Cardiac muscle cell (in vitro differentiated cells and primary cell): ENCODE data around the gene SHISAL1. TPM values are rescaled to one million over a fixed set of nuclear protein-coding genes. Genes with fewer than 3 reads are reported as not detected.
A peak's percentile ranks its signal among the peaks of the same experiment; 100 is the strongest.

ENCODE experiments used
- DNase-seq, 2 donors: peaks; one replicate each; pipeline versions ENCODE4 v3.0.0 to v3.0.0-alpha.2; 2010 to 2017; ENCODE audit warnings: low read depth in 1 of 2, low spot score in 1 of 2
- H3K27ac ChIP-seq: fragments of 200-600 bp; sonication (generic); 2 replicates; pipeline ENCODE4 v1.5.1; 2016
- H3K27me3 ChIP-seq: fragments of 200-600 bp; sonication (generic); 2 replicates; pipeline ENCODE4 v1.6.0; 2016; ENCODE audit warnings: control low read depth
- H3K36me3 ChIP-seq: fragments of 200-600 bp; sonication (generic); 2 replicates; pipeline ENCODE4 v1.5.1; 2016; ENCODE audit warnings: control low read depth
- H3K4me1 ChIP-seq: fragments of 200-600 bp; sonication (generic); 2 replicates; pipeline ENCODE4 v1.8.1; 2017; ENCODE audit warnings: low read depth, mild to moderate bottlenecking, mixed run types
- H3K4me3 ChIP-seq: fragments of 200-600 bp; sonication (generic); 2 replicates; pipeline ENCODE4 v1.5.1; 2016; ENCODE audit warnings: mild to moderate bottlenecking
- H3K9me3 ChIP-seq: fragments of 200-600 bp; sonication (generic); 2 replicates; pipeline ENCODE4 v1.5.1; 2017; ENCODE audit warnings: low read depth, mild to moderate bottlenecking, control low read depth
- polyA plus RNA-seq: library from polyadenylated mRNA; unstranded; fragments of >200 nt; fragmentation: Nextera tagmentation; extraction: Ambion mirVana; gene quantifications from 2 replicates; pipeline ENCODE4 v1.2.1, GENCODE V29; 2016
- total RNA-seq: library from RNA; depleted of rRNA; stranded (reverse); fragments of >200 nt; gene quantifications from 2 replicates; pipeline ENCODE4 v1.2.3, GENCODE V29; 2016
- TF ChIP-seq, protein P1 (sequence below): IDR thresholded peaks from 2 replicates; pipeline ENCODE4 v1.5.1; 2012; ENCODE audit warnings: low read depth, mild to moderate bottlenecking, low read length

SHISAL1 gene
- total and polyA plus RNA-seq, 2 experiments from 2014 or later, result 0.40 to 2.8 TPM

DNA sequence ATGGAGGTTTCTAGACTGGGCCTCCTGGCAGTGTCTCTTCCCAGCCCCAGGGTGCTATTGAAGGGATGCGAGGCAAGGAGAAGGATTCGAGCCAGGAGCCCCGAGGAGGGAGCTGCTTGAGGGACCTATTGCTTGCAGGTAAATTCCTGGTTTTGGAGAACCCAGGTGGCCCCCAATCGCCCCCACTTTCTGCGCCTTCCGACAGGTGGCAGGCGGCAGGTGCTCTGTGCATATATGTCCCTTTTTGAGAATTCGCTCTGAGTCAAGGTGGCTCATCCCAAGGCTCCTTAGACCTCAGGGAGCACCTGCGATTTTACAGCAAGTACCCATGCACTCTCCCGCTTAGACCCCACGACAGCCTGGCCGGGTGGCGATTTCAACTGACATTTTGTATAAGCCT is 40.3 kb upstream of the SHISAL1 start:
- TF ChIP-seq, protein P1, sequence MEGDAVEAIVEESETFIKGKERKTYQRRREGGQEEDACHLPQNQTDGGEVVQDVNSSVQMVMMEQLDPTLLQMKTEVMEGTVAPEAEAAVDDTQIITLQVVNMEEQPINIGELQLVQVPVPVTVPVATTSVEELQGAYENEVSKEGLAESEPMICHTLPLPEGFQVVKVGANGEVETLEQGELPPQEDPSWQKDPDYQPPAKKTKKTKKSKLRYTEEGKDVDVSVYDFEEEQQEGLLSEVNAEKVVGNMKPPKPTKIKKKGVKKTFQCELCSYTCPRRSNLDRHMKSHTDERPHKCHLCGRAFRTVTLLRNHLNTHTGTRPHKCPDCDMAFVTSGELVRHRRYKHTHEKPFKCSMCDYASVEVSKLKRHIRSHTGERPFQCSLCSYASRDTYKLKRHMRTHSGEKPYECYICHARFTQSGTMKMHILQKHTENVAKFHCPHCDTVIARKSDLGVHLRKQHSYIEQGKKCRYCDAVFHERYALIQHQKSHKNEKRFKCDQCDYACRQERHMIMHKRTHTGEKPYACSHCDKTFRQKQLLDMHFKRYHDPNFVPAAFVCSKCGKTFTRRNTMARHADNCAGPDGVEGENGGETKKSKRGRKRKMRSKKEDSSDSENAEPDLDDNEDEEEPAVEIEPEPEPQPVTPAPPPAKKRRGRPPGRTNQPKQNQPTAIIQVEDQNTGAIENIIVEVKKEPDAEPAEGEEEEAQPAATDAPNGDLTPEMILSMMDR, result no peak
- Histone ChIP-seq H3K4me1 (peaks cover 15% of the 10 kb centered on the region), H3K9me3 (no peaks in the 10 kb centered on the region), H3K36me3 (no peaks in the 10 kb centered on the region), H3K4me3 (no peak overlapping the region), H3K27ac (no peak overlapping the region), H3K27me3 (no peaks in the 10 kb centered on the region)
- DNase-seq, result no peak

DNA sequence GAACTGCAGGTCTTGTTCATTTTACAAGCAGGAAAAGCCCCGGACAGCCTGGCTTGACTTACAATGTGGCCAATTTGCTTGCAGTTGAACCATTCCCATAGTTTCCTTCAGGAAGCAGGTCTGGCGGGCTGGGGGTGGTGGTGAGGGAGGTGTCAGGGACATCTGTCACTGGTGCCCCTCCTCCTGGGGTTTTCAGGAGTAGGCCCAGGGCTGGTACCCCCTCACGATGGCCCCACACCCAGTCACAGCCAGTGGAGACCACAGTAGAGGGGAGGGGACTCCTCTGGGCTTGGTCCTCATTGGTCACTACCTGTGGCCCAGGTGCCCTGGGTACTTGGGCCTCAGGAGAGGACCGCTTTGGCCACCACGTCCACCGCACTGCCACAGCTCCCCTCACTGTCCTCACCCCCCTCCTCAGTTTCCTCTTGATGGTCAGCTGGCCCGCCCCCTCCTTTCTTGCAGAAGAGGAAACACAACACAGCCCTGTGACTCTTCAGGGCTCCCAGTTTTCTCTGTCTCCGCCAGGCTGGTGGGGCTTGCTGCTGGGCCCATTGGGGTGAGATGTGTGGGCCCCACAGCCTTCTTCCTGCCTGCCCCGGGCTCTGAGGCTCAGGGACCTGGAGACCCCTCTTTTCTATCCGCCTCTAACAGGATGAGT is 39.8 kb upstream of the SHISAL1 start:
- Histone ChIP-seq H3K4me1 (peaks cover 18% of the 10 kb centered on the region), H3K4me3 (no peak overlapping the region), H3K9me3 (no peaks in the 10 kb centered on the region), H3K27me3 (no peaks in the 10 kb centered on the region), H3K36me3 (no peaks in the 10 kb centered on the region), H3K27ac (no peak overlapping the region)
- TF ChIP-seq, protein P1, result no peak
- no peak for DNase-seq

DNA sequence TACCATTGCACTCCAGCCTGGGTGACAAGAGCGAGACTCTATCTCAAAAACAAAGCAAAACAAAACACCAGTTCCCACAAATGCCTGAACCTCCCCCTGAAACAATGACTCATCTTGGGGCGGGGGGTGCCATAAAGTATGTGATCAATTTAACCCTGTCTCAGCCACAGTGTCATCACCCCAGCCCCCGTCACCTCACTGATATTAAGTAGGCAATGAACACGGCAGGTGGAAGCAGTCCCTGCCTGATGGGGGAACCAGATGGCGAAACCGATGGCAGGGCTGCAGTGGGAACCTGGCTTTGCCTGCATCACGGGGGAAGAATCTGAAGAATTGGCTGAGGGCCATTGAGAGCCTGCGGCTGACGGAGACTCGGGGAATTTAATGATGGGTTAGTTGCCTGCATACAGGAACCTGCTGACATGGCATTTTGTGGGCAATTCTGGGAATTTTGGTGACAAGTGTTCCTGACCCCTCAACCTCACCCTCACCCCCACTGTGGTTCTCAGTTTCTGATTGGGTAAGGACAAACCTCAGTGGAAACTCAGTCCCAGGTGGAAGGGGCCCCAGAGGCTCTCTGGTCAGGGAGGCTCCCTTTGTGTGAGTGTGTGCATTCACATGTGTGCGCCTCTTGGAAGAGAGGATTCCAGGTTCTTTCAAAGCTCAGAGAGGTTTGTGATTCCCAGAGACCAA is 39.1 kb upstream of the SHISAL1 start:
- Histone ChIP-seq H3K4me3 (no peak overlapping the region), H3K27me3 (no peaks in the 10 kb centered on the region), H3K36me3 (no peaks in the 10 kb centered on the region), H3K9me3 (no peaks in the 10 kb centered on the region), H3K27ac (no peak overlapping the region), H3K4me1 (peaks cover 25% of the 10 kb centered on the region)
- TF ChIP-seq, protein P1, result no peak
- DNase-seq, result peak; percentile 42 to 91

DNA sequence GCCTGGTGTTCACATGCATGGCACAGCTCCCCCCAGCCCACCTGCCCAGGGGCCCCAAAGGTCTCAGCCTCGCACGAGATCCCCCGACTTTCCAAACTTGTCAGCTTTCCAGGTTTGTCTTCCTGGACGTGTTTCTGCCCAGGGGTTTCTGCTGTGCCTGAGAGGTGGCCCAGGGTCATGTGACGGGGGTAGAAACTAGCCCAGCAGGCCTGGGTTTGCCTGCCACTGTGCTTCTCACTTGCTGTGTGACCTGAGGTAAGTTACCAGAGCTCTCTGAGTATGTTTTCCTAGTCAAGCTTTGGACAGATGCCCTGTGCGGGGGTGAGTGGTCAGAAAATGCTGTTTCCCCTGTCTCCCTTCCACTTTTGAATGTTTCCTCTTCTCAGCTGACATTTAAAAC is 38.3 kb upstream of the SHISAL1 start:
- H3K4me1 ChIP-seq, result peaks cover 25% of the 10 kb centered on the region
- no peaks in the 10 kb centered on the region for H3K9me3 ChIP-seq
- H3K27ac ChIP-seq, result no peak overlapping the region
- no peak for DNase-seq
- TF ChIP-seq, protein P1, result no peak
- no peaks in the 10 kb centered on the region for H3K36me3 ChIP-seq
- no peaks in the 10 kb centered on the region for H3K27me3 ChIP-seq
- no peak overlapping the region for H3K4me3 ChIP-seq

DNA sequence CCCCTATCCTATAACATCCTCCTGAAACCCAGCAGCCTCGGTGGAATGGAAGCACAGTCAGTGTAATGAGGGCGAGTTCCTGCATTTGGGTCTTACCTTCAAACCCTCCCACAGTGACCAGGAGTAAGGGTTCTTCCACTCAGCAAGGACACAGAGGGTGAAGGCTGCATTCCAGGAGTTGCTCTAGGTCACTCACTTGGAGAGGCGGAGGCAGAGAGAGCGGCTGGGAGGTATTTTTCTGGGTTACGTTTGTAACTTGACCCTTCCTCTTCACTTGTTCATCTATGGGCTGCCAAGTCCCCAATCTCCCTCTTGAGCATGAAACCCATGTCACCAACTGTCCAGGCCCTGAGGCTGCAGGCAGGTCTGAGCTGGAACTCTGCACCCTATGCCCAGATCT is 36.8 kb upstream of the SHISAL1 start:
- peak overlapping the region; percentile 66 for H3K27ac ChIP-seq
- DNase-seq, result peak in 1 of 2 donors; percentile 59
- H3K4me1 ChIP-seq, result peaks cover 25% of the 10 kb centered on the region
- no peak overlapping the region for H3K4me3 ChIP-seq
- no peaks in the 10 kb centered on the region for H3K27me3 ChIP-seq
- no peaks in the 10 kb centered on the region for H3K9me3 ChIP-seq
- H3K36me3 ChIP-seq, result no peaks in the 10 kb centered on the region
- TF ChIP-seq, protein P1, result no peak
